ENCODE results near the gene ZBTB7C. TPM values are rescaled to one million over a fixed set of nuclear protein-coding genes. Genes with fewer than 3 reads are reported as not detected.

ZBTB7C gene
- total RNA-seq, 4 donors from 2014 or later: 5.0 to 14.1 (median 13.3) TPM

DNA sequence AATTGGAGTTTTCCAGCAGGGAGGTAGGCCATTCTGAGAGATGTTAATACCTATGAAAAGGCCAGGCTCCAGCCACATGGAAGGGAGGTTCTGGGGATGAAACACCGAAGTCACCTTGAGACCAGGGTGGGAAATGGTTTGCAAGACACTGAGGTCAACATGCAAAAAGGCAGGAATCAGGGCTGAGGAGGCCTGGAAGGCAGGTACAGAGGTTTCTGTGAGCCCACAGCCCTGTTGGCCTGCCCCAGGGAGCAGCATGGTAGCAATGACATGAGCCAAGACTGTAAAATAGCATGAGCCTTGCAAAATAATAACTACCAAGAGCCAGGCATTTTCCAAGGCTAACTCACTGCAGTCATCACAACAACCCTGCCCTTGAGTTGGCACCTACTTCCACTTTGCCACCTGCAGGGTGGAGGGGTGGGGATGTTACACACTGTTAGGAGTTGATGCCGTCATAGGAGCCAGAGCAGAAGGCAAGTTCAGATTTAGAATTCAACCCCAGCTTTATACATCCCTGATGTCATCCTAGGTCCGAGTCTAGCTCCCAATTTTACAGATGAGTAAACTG, 61.3 kb downstream of the ZBTB7C start:
- ATAC-seq (ENCODE audit: low FRiP score) (no peak), DNase-seq (ENCODE audit: low spot score) (no peak)
- TF ChIP-seq, protein P1, sequence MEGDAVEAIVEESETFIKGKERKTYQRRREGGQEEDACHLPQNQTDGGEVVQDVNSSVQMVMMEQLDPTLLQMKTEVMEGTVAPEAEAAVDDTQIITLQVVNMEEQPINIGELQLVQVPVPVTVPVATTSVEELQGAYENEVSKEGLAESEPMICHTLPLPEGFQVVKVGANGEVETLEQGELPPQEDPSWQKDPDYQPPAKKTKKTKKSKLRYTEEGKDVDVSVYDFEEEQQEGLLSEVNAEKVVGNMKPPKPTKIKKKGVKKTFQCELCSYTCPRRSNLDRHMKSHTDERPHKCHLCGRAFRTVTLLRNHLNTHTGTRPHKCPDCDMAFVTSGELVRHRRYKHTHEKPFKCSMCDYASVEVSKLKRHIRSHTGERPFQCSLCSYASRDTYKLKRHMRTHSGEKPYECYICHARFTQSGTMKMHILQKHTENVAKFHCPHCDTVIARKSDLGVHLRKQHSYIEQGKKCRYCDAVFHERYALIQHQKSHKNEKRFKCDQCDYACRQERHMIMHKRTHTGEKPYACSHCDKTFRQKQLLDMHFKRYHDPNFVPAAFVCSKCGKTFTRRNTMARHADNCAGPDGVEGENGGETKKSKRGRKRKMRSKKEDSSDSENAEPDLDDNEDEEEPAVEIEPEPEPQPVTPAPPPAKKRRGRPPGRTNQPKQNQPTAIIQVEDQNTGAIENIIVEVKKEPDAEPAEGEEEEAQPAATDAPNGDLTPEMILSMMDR (IDR thresholded peaks at IDR 0.05): no peak

DNA sequence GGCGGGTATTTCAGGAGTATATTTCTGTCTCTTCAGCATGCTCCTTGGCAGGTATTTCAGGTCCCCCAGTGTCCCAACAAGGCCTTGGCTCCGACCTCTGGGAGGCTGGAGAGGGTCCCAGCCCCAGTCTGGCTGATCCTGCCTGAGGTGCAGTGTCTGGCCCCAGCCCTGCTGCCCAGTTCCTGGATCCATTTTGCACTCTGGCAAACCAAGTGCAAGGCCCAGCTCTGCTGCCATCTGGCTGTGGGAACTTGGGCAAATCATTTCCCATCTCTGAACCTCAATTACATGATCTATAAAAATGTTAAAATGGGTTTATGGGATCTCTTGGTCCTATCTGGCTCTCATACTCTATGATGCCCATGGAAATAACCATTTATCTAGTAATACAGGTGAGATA, 63.6 kb downstream of the ZBTB7C start:
- TF ChIP-seq, protein P1 (IDR thresholded peaks at IDR 0.05): no peak
- DNase-seq (ENCODE audit: low spot score) (no peak), ATAC-seq (ENCODE audit: low FRiP score) (no peak)

DNA sequence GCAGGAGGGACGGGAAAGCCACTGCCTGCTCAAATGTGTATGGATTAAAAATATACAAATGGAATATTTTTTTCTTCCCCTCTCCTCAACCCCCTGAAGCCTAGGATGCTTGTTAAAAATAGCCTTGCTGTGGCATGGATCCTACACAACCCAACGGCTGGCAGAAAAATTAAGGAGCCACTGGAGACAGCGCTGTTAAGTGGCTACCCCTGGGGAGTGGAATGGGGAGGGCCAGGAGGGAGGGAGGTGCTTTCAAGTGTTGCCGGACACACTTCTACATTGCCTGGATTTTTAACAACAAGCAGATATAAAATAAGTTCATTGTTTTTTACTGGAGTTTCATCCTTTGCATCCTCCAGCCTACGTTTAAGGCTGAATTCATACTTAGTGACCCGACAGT, 66.6 kb downstream of the ZBTB7C start:
- ATAC-seq (ENCODE audit: low FRiP score) (no peak), DNase-seq (ENCODE audit: low spot score) (no peak)
- TF ChIP-seq, protein P1 (IDR thresholded peaks at IDR 0.05): no peak

DNA sequence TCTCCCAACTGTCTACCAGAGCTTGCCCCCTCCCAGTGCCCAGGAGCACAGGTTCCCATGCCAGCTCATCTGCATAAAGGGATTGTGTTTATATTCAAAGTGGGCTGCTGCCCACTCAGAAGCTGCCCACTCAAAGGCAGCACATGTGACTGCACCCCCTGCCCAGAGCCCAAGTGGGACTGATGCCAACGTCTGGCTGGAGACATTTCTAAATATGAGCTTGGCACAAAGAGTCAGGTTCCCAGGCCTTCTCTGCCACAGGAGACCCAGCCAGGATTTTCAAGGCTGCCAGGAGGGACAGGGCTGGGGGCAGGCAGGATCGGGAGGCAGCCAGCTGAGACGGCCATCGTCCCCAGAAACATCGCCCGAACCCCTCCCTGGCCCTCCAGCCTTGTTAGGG, 67.1 kb downstream of the ZBTB7C start:
- DNase-seq (ENCODE audit: low spot score): no peak
- TF ChIP-seq, protein P1 (IDR thresholded peaks at IDR 0.05): no peak
- ATAC-seq (ENCODE audit: low FRiP score): no peak

DNA sequence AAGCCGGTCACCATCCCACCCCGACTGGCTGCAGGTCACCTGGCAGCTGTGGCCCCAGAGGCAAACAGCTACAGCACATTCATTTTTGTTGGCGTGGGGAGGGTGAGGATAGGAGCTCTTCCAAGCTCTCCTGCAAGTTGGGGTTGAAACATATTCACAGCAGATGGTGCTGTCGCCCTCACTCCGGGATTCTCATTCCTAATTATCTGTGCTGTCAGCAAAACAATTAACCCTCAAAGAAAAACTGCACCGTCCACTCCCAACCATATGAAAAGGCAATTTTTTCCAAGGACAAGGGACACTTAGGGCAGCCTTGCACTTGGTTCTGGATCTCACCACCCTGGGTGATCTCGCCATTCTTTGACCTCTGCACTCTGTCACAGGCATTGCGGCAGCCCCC, 68.6 kb downstream of the ZBTB7C start:
- DNase-seq (ENCODE audit: low spot score): no peak
- no peak for ATAC-seq (ENCODE audit: low FRiP score)

DNA sequence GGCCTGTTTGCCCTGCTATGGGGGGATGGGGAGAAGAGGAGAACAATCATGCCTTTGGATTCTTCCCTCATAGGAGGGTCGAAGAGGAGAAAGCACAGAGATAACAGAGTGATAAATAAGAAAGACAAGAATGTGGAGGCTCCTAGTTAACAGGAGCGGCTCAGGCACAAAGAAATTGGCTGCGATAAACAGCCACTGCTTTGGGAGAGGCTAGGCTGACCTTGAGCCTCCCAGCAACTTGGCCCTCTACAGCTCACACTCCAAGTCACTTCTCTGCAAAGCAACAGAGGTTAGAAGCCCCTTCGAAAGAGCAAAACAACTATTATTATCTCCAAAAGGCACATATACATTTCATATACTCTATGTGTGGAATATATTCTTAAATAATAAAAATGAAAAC, 69.5 kb downstream of the ZBTB7C start:
- TF ChIP-seq, protein P1 (IDR thresholded peaks at IDR 0.05): no peak
- DNase-seq (ENCODE audit: low spot score) (no peak), ATAC-seq (ENCODE audit: low FRiP score) (no peak)

More for the DNA sequence above, 68.6 kb downstream of the ZBTB7C start:
- TF ChIP-seq, protein P1 (IDR thresholded peaks at IDR 0.05): no peak

DNA sequence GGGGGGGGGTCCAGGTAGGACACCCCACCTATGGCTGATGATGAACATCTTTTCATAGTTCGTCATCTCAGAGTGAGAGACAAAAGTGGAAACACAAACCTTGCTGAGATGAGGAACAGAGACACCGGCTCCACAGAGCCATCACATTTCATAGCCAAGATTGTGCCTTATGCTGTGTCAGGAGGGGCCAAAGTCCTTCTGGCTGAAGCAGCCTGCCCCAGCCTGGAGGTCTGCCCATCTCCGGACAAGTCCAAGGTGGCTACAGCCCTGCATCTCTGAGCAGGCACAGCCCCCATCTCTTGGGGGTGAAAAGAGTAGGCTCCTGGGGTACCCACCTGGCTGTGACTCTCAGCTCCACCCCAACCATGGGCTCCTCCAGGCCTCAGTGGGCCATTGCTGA, 70.3 kb downstream of the ZBTB7C start:
- no peak for ATAC-seq (ENCODE audit: low FRiP score)
- TF ChIP-seq, protein P1 (IDR thresholded peaks at IDR 0.05): no peak
- no peak for DNase-seq (ENCODE audit: low spot score)
